ENCODE data around the gene RPL10.

RPL10 gene

GRCh38 chrX:154372612-154373022 lies 25.6 kb upstream of the RPL10 start:
- TF ChIP-seq GLIS3 (CRISPR knock-in tag; IDR thresholded peaks at IDR 0.05) (no peak), ZFP3 (CRISPR knock-in tag; IDR thresholded peaks at IDR 0.05) (no peak), ISL1 (CRISPR knock-in tag; IDR thresholded peaks at IDR 0.05) (no peak), RARB (CRISPR knock-in tag; IDR thresholded peaks at IDR 0.05) (no peak), CSRNP3 (CRISPR knock-in tag; IDR thresholded peaks at IDR 0.05) (no peak), ZC3H10 (CRISPR knock-in tag; IDR thresholded peaks at IDR 0.05) (no peak), TOX (CRISPR knock-in tag; IDR thresholded peaks at IDR 0.05; ENCODE audit: borderline replicate concordance) (no peak), POU6F1 (CRISPR knock-in tag; IDR thresholded peaks at IDR 0.05; ENCODE audit: borderline replicate concordance, low read depth) (no peak), ZFP30 (CRISPR knock-in tag; IDR thresholded peaks at IDR 0.05) (no peak), SNAI2 (CRISPR knock-in tag; IDR thresholded peaks at IDR 0.05) (no peak), CSDC2 (CRISPR knock-in tag; IDR thresholded peaks at IDR 0.05) (no peak), TSHZ2 (CRISPR knock-in tag; IDR thresholded peaks at IDR 0.05) (no peak), TCF4 (CRISPR knock-in tag; IDR thresholded peaks at IDR 0.05; ENCODE audit: borderline replicate concordance) (no peak), ESRRG (CRISPR knock-in tag; IDR thresholded peaks at IDR 0.05) (no peak), CREB5 (CRISPR knock-in tag; IDR thresholded peaks at IDR 0.05; ENCODE audit: low read depth) (no peak), ZNF8 (CRISPR knock-in tag; IDR thresholded peaks at IDR 0.05) (no peak)
- TF ChIP-seq, protein P1, sequence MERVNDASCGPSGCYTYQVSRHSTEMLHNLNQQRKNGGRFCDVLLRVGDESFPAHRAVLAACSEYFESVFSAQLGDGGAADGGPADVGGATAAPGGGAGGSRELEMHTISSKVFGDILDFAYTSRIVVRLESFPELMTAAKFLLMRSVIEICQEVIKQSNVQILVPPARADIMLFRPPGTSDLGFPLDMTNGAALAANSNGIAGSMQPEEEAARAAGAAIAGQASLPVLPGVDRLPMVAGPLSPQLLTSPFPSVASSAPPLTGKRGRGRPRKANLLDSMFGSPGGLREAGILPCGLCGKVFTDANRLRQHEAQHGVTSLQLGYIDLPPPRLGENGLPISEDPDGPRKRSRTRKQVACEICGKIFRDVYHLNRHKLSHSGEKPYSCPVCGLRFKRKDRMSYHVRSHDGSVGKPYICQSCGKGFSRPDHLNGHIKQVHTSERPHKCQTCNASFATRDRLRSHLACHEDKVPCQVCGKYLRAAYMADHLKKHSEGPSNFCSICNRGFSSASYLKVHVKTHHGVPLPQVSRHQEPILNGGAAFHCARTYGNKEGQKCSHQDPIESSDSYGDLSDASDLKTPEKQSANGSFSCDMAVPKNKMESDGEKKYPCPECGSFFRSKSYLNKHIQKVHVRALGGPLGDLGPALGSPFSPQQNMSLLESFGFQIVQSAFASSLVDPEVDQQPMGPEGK (CRISPR knock-in tag; IDR thresholded peaks at IDR 0.05; ENCODE audit: borderline replicate concordance): no peak
- ATAC-seq: no peak

GRCh38 chrX:154373340-154374306 lies 24.6 kb upstream of the RPL10 start:
- no peak for ATAC-seq
- TF ChIP-seq PPARA (CRISPR knock-in tag; IDR thresholded peaks at IDR 0.05; ENCODE audit: borderline replicate concordance): no peak
- no peak for TF ChIP-seq OSR1 (CRISPR knock-in tag; IDR thresholded peaks at IDR 0.05)
- no peak for TF ChIP-seq ZFP3 (CRISPR knock-in tag; IDR thresholded peaks at IDR 0.05)
- no peak for TF ChIP-seq CREB5 (CRISPR knock-in tag; IDR thresholded peaks at IDR 0.05; ENCODE audit: low read depth)
- TF ChIP-seq SNAI2 (CRISPR knock-in tag; IDR thresholded peaks at IDR 0.05): no peak
- no peak for TF ChIP-seq ZNF565 (CRISPR knock-in tag; conservative IDR thresholded peaks at IDR 0.05; ENCODE audit: low read depth)
- TF ChIP-seq ZC3H10 (CRISPR knock-in tag; IDR thresholded peaks at IDR 0.05): no peak
- no peak for TF ChIP-seq CSRNP3 (CRISPR knock-in tag; IDR thresholded peaks at IDR 0.05)
- TF ChIP-seq ZNF8 (CRISPR knock-in tag; IDR thresholded peaks at IDR 0.05): no peak

Measured in SK-N-SH treated with all-trans-retinoic acid at 6 μM for 48 hours (cell line).